SK-N-MC (cell line): Measurements from ENCODE around the gene MRPS23.

Experiments used
- EZH2 ChIP-seq: fragments of 200-600 bp; sonication (generic); IDR thresholded peaks from one replicate; pipeline ENCODE4 v1.6.1; 2017; ENCODE audit warnings: antibody characterized with exemption
- FOXP2 ChIP-seq: optimal IDR thresholded peaks from 2 replicates; pipeline ENCODE3; 2011; ENCODE audit warnings: mild to moderate bottlenecking, moderate library complexity; ENCODE audit not compliant: insufficient read depth; ENCODE audit errors: extremely low read length, control extremely low read depth
- POLR2AphosphoS5 ChIP-seq: IDR thresholded peaks from 2 replicates; pipeline ENCODE4 v1.6.1; 2012; ENCODE audit warnings: mild to moderate bottlenecking, low read depth, low read length, borderline replicate concordance

- TF ChIP-seq EZH2 (no peak), POLR2AphosphoS5 (no peak), FOXP2 (no peak)
Observed at GRCh38 chr17:57809879-57810278, 40.0 kb downstream of the MRPS23 start.
